PC-3 (cell line): ENCODE measurements around the gene UBXN11. TPM values are rescaled to one million over a fixed set of nuclear protein-coding genes. Genes with fewer than 3 reads are reported as not detected.

Source experiments
- ATAC-seq: fragments of 200-7000 bp; cut with Tn5 transposase; 2 replicates; pipeline ENCODE4 v1.9.1; 2020; ENCODE audit warnings: mild to moderate bottlenecking, moderate library complexity
- BruUV-seq: library from RNA; stranded (reverse); fragments of 400-500 nt; replicated peaks from 2 replicates; lab custom pipeline; 2021; lab: Mats Ljungman, UMichigan
- CTCF ChIA-PET: fragments of 300-600 bp; sonication (Branson Sonifier 250); formaldehyde crosslinking; loops from one replicate; lab custom pipeline; 2022; ENCODE audit warnings: antibody characterized with exemption; lab: Charles Lee
- POLR2A ChIA-PET: fragments of 300-600 bp; sonication (Branson Sonifier 250); formaldehyde crosslinking; loops from one replicate; lab custom pipeline; 2022; ENCODE audit warnings: antibody characterized with exemption; ENCODE audit not compliant: unreplicated experiment; lab: Charles Lee
- DNase-seq: peaks from one replicate; pipeline ENCODE4 v3.0.0-alpha.2; 2015
- H2AFZ ChIP-seq: fragments of 300-600 bp; sonication (generic); 2 replicates; pipeline ENCODE4 v1.6.0; 2016; ENCODE audit warnings: antibody characterized with exemption, low read length
- H3F3A ChIP-seq: fragments of 300-600 bp; sonication (generic); one replicate; pipeline ENCODE4 v1.6.0; 2017; ENCODE audit warnings: antibody characterized with exemption, low read length, control low read depth, mild to moderate bottlenecking; ENCODE audit not compliant: unreplicated experiment
- H3K27ac ChIP-seq: fragments of 300-600 bp; sonication (generic); 2 replicates; pipeline ENCODE4 v1.5.1; 2016; ENCODE audit warnings: mild to moderate bottlenecking, low read length
- H3K27me3 ChIP-seq: fragments of 300-600 bp; sonication (generic); 2 replicates; pipeline ENCODE4 v1.6.1; 2016; ENCODE audit warnings: low read length, mixed read lengths
- H3K36me3 ChIP-seq: fragments of 300-600 bp; sonication (generic); 2 replicates; pipeline ENCODE4 v1.6.1; 2016; ENCODE audit warnings: low read depth, mixed run types, low read length, mixed read lengths
- H3K4me1 ChIP-seq: fragments of 300-600 bp; sonication (generic); 2 replicates; pipeline ENCODE4 v1.5.1; 2016; ENCODE audit warnings: low read length; ENCODE audit not compliant: insufficient read depth
- H3K4me2 ChIP-seq: fragments of 300-600 bp; sonication (generic); 2 replicates; pipeline ENCODE4 v1.6.0; 2016; ENCODE audit warnings: low read length
- H3K4me3 ChIP-seq: fragments of 300-600 bp; sonication (generic); 2 replicates; pipeline ENCODE4 v1.5.1; 2016; ENCODE audit warnings: mild to moderate bottlenecking, low read length, mixed read lengths
- H3K79me2 ChIP-seq: fragments of 300-600 bp; sonication (generic); 2 replicates; pipeline ENCODE4 v1.6.1; 2017; ENCODE audit warnings: low read length, mixed read lengths
- H3K9ac ChIP-seq: fragments of 300-600 bp; sonication (generic); 2 replicates; pipeline ENCODE4 v1.6.0; 2016; ENCODE audit warnings: mild to moderate bottlenecking, low read length
- H3K9me2 ChIP-seq: fragments of 300-600 bp; sonication (generic); replicated peaks from 2 replicates; pipeline ENCODE4 v1.6.1; 2016; ENCODE audit warnings: mixed run types, low read length, mixed read lengths
- H3K9me3 ChIP-seq: fragments of 300-600 bp; sonication (generic); 2 replicates; pipeline ENCODE4 v1.6.1; 2016; ENCODE audit warnings: low read length, mixed read lengths
- H4K20me1 ChIP-seq: fragments of 300-600 bp; sonication (generic); 2 replicates; pipeline ENCODE4 v1.6.1; 2016; ENCODE audit warnings: low read length, mixed read lengths
- CTCF ChIP-seq: fragments of 300-600 bp; sonication (generic); conservative IDR thresholded peaks from 2 replicates; pipeline ENCODE4 v1.5.1; 2017; ENCODE audit warnings: antibody characterized with exemption, low read depth, mild to moderate bottlenecking, low read length
- EZH2 ChIP-seq: fragments of 300-600 bp; sonication (generic); IDR thresholded peaks from one replicate; pipeline ENCODE4 v1.6.1; 2017; ENCODE audit warnings: antibody characterized with exemption, mild to moderate bottlenecking, low read length; ENCODE audit not compliant: unreplicated experiment
- EZH2phosphoT487 ChIP-seq: fragments of 300-600 bp; sonication (generic); IDR thresholded peaks from 2 replicates; pipeline ENCODE4 v1.6.1; 2018; ENCODE audit warnings: mild to moderate bottlenecking, antibody characterized with exemption, low read length, borderline replicate concordance
- intact Hi-C: fragments of 100-400 bp; cut with micrococcal nuclease; formaldehyde crosslinking; loops from 2 replicates; pipeline ENCODE4 v1.9.0; 2023
- total RNA-seq: library from RNA; depleted of rRNA; stranded (reverse); fragments of >200 nt; gene quantifications from 2 replicates; pipeline ENCODE4 v1.2.3, GENCODE V29; 2014

The UBXN11 gene
- total RNA-seq, 1 experiment from 2014 or later: 19.4 TPM

DNA sequence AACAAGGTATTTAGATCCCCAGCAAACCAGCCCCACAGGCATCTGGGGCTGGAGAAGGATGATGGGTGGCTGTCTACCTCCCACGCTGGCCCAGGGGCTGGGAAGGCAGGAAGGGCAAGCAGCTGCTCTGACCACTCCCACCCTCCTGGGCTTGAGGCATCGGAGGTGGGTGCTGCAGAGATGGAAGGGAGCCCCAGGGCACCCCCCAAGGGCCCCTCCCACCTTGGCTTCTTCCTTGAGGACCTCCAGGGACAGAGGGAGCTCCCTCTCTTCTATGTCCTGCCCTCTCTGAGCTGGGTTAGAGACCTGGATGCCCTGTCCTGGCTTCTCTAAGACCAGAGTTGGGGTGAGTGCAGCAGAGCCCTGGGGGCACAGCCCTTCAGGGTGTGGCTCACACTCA is 14.5 kb upstream of the UBXN11 start:
- H2AFZ ChIP-seq: no peak overlapping the region

GRCh38 chr1:26318338-26319064 is 12.1 kb upstream of the UBXN11 start:
- H3K27me3 ChIP-seq: no peaks in the 10 kb centered on the region
- no peaks in the 10 kb centered on the region for H3K9me2 ChIP-seq
- H3F3A ChIP-seq: no peaks in the 10 kb centered on the region
- TF ChIP-seq EZH2 (no peak), EZH2phosphoT487 (no peak), CTCF (no peak)
- no peaks in the 10 kb centered on the region for H4K20me1 ChIP-seq
- ATAC-seq (no peak), DNase-seq (no peak)
- no peak overlapping the region for H3K9ac ChIP-seq
- no peaks in the 10 kb centered on the region for H3K79me2 ChIP-seq
- BruUV-seq: no TSS peak
- CTCF ChIA-PET: interaction anchor here (1.0 kb wide), 1 partner anchor 43 kb away, joined by 3 read pairs; no protein-coding TSS in a partner anchor
- H2AFZ ChIP-seq: no peak overlapping the region
- no peak overlapping the region for H3K27ac ChIP-seq
- H3K36me3 ChIP-seq: no peaks in the 10 kb centered on the region
- no peaks in the 10 kb centered on the region for H3K9me3 ChIP-seq
- intact Hi-C loops: no loop called here
- H3K4me3 ChIP-seq: no peak overlapping the region
- H3K4me1 ChIP-seq: no peaks in the 10 kb centered on the region
- POLR2A ChIA-PET: no interaction called here
- H3K4me2 ChIP-seq: no peak overlapping the region

More for the DNA sequence above, 14.5 kb upstream of the UBXN11 start:
- no peak overlapping the region for H3K4me3 ChIP-seq
- POLR2A ChIA-PET: interaction anchor here (0.6 kb wide), 1 partner anchor 35 kb away, joined by 4 read pairs; no protein-coding TSS in a partner anchor
- no peaks in the 10 kb centered on the region for H4K20me1 ChIP-seq
- no peaks in the 10 kb centered on the region for H3K9me3 ChIP-seq
- intact Hi-C loops: loop anchor here (1.0 to 5.0 kb wide), 6 partner anchors 18 to 152 kb away; partner anchors contain the start of genes CEP85 and ZNF593
- BruUV-seq: no TSS peak
- H3K79me2 ChIP-seq: no peaks in the 10 kb centered on the region
- no peak overlapping the region for H3K9ac ChIP-seq
- H3K36me3 ChIP-seq: no peaks in the 10 kb centered on the region
- H3K27me3 ChIP-seq: no peaks in the 10 kb centered on the region
- TF ChIP-seq CTCF: no peak
- no peak for TF ChIP-seq EZH2
- TF ChIP-seq EZH2phosphoT487: no peak
- no peaks in the 10 kb centered on the region for H3K4me1 ChIP-seq
- ATAC-seq: no peak
- no peaks in the 10 kb centered on the region for H3F3A ChIP-seq
- CTCF ChIA-PET: interaction anchor here (1.0 kb wide), 1 partner anchor 45 kb away, joined by 6 read pairs; no protein-coding TSS in a partner anchor
- H3K4me2 ChIP-seq: no peak overlapping the region
- H3K9me2 ChIP-seq: no peaks in the 10 kb centered on the region
- no peak for DNase-seq
- H3K27ac ChIP-seq: no peak overlapping the region

- Histone ChIP-seq H3K9me3 (no peaks in the 10 kb centered on the region), H3F3A (no peaks in the 10 kb centered on the region), H3K9me2 (no peaks in the 10 kb centered on the region), H4K20me1 (no peaks in the 10 kb centered on the region), H3K27me3 (no peaks in the 10 kb centered on the region), H3K9ac (no peak within 1 kb of the TSS), H3K79me2 (no peaks in the 10 kb centered on the region), H3K4me2 (no peak within 1 kb of the TSS), H2AFZ (no peak within 1 kb of the TSS), H3K27ac (no peak within 1 kb of the TSS), H3K4me1 (no peaks in the 10 kb centered on the region), H3K36me3 (no peaks in the 10 kb centered on the region), H3K4me3 (no peak within 1 kb of the TSS)
- ChIA-PET POLR2A (no interaction called here), CTCF (no interaction called here)
- BruUV-seq: no TSS peak
- DNase-seq (no peak), ATAC-seq (no peak)
- intact Hi-C loops: no loop called here
- TF ChIP-seq EZH2 (no peak), CTCF (no peak), EZH2phosphoT487 (no peak)
Observed at GRCh38 chr1:26317612-26318337, 11.3 kb upstream of the UBXN11 start, which contains the start of gene CD52. CD52 (plus strand) TSS chr1:26317958; CDS start chr1:26318018, 60 bp downstream.
